ENCODE results near the gene CIB1. TPM values are rescaled to one million over a fixed set of nuclear protein-coding genes. Genes with fewer than 3 reads are reported as not detected.

CIB1 gene
- polyA plus RNA-seq, 1 of the 3 experiments (the other 2 are of a cell fraction) = 87.9 TPM

- Histone ChIP-seq H3K36me3 (replicated peaks in 1 of 2; ENCODE audit: control insufficient read depth in 1 of 2, insufficient read depth in 2 of 2, low read length in 1 of 2) (peaks cover 10 to 68% of the 10 kb centered on the region in 2 experiments), H3K79me2 (ENCODE audit: insufficient read depth) (peaks cover 15% of the 10 kb centered on the region), H2AFZ (ENCODE audit: low read depth) (no peak overlapping the region), H4K20me1 (ENCODE audit: insufficient read depth) (no peaks in the 10 kb centered on the region), H3K9ac (no peak overlapping the region), H3K4me2 (no peak overlapping the region), H3K9me2 (no peaks in the 10 kb centered on the region), H3K27ac (ENCODE audit: low read depth in 2 of 2, low read length in 1 of 2) (no peak overlapping the region), H3K27me3 (ENCODE audit: insufficient read depth) (no peaks in the 10 kb centered on the region), H3K4me1 (ENCODE audit: control insufficient read depth in 1 of 2, insufficient read depth in 2 of 2, low read depth in 1 of 2, low read length in 1 of 2) (no peaks in the 10 kb centered on the region; a peak in 1 of 4 replicates), H3F3A (replicated peaks; ENCODE audit: insufficient read depth) (no peaks in the 10 kb centered on the region), H3K9me3 (no peaks in the 10 kb centered on the region), H3K4me3 (ENCODE audit: low read depth in 2 of 2, low read length in 1 of 2) (no peak overlapping the region)
- DNase-seq = no peak
- POLR2A ChIA-PET = interaction anchor here (0.7 kb wide), 1 partner anchor 11 kb away, joined by 3 read pairs; no protein-coding TSS in a partner anchor
- no peak for TF ChIP-seq RXRA (IDR thresholded peaks at IDR 0.05; ENCODE audit: borderline replicate concordance, low read depth)
- TF ChIP-seq YY1 (IDR thresholded peaks at IDR 0.05; ENCODE audit: low read depth) = no peak
- no peak for TF ChIP-seq ZBTB33 (IDR thresholded peaks at IDR 0.05; ENCODE audit: borderline replicate concordance, low read depth)
- TF ChIP-seq JUND (IDR thresholded peaks at IDR 0.05) = no peak
- no peak for TF ChIP-seq MAX (IDR thresholded peaks at IDR 0.05; ENCODE audit: low read depth)
- TF ChIP-seq SMC3 (IDR thresholded peaks at IDR 0.05; ENCODE audit: low read depth, low read length) = no peak
- TF ChIP-seq GATA2 (CRISPR knock-in tag; IDR thresholded peaks at IDR 0.05) = no peak
- TF ChIP-seq NFIC (IDR thresholded peaks at IDR 0.05; ENCODE audit: borderline replicate concordance) = no peak
- no peak for TF ChIP-seq FOXM1 (IDR thresholded peaks at IDR 0.05; ENCODE audit: low read depth)
- no peak for TF ChIP-seq GABPA (IDR thresholded peaks at IDR 0.05; ENCODE audit: low read depth)
- no peak for TF ChIP-seq RCOR1 (IDR thresholded peaks at IDR 0.05; ENCODE audit: low read length)
- no peak for TF ChIP-seq USF2 (IDR thresholded peaks at IDR 0.05; ENCODE audit: borderline replicate concordance, low read depth, low read length)
- CTCF ChIA-PET = interaction anchor here (1.1 to 1.6 kb wide), 4 partner anchors 13 to 84 kb away, joined by 3 to 4 read pairs (median 4); no protein-coding TSS in a partner anchor
- 95% methylated on average over 7 of the region's 7 CpGs for WGBS (ENCODE audit: low lambda C conversion rate)
Measured at GRCh38 chr15:90227336-90227735, 6.4 kb downstream of the CIB1 start.

- CTCF ChIA-PET = interaction anchor here (1.3 to 1.6 kb wide), 2 partner anchors 11 to 94 kb away, joined by 3 to 4 read pairs; no protein-coding TSS in a partner anchor
- Histone ChIP-seq H3K36me3 (replicated peaks in 1 of 2; ENCODE audit: control insufficient read depth in 1 of 2, insufficient read depth in 2 of 2, low read length in 1 of 2) (peaks cover 10 to 62% of the 10 kb centered on the region in 2 experiments), H3K9me2 (no peaks in the 10 kb centered on the region)
- TF ChIP-seq USF1 (IDR thresholded peaks at IDR 0.05; ENCODE audit: borderline replicate concordance, low read depth) (no peak), TCF12 (IDR thresholded peaks at IDR 0.05) (no peak), RXRA (IDR thresholded peaks at IDR 0.05; ENCODE audit: borderline replicate concordance, low read depth) (no peak), USF2 (IDR thresholded peaks at IDR 0.05; ENCODE audit: borderline replicate concordance, low read depth, low read length) (no peak), ZBTB33 (IDR thresholded peaks at IDR 0.05; ENCODE audit: borderline replicate concordance, low read depth) (no peak), CTCF (IDR thresholded peaks at IDR 0.05) (no peak), FOXJ3 (CRISPR knock-in tag; IDR thresholded peaks at IDR 0.05) (no peak), SMC3 (IDR thresholded peaks at IDR 0.05; ENCODE audit: low read depth, low read length) (no peak), NFIC (IDR thresholded peaks at IDR 0.05; ENCODE audit: borderline replicate concordance) (no peak)
Measured at GRCh38 chr15:90225504-90226234, 8.1 kb downstream of the CIB1 start.

More at GRCh38 chr15:90225504-90226234, 8.1 kb downstream of the CIB1 start:
- no peaks in the 10 kb centered on the region for H3F3A ChIP-seq (replicated peaks; ENCODE audit: insufficient read depth)
- H3K27me3 ChIP-seq (ENCODE audit: insufficient read depth) = no peaks in the 10 kb centered on the region
- no peak overlapping the region for H3K4me2 ChIP-seq
- POLR2A ChIA-PET = no interaction called here
- H3K4me1 ChIP-seq (ENCODE audit: control insufficient read depth in 1 of 2, insufficient read depth in 2 of 2, low read depth in 1 of 2, low read length in 1 of 2) = peaks cover 0 to 6% of the 10 kb centered on the region in 2 experiments; a peak in 1 of 4 replicates
- H3K4me3 ChIP-seq (ENCODE audit: low read depth in 2 of 2, low read length in 1 of 2) = no peak overlapping the region
- H3K27ac ChIP-seq (ENCODE audit: low read depth in 2 of 2, low read length in 1 of 2) = no peak overlapping the region
- H3K9me3 ChIP-seq = no peaks in the 10 kb centered on the region
- 91% methylated on average over 10 of the region's 18 CpGs for WGBS (ENCODE audit: low lambda C conversion rate)
- H4K20me1 ChIP-seq (ENCODE audit: insufficient read depth) = no peaks in the 10 kb centered on the region
- no peaks in the 10 kb centered on the region for H3K79me2 ChIP-seq (ENCODE audit: insufficient read depth)
- no peak overlapping the region for H3K9ac ChIP-seq
- no peak overlapping the region for H2AFZ ChIP-seq (ENCODE audit: low read depth)
- DNase-seq = no peak

All from SK-N-SH (cell line).